Cardiac fibroblast (primary cell): ENCODE measurements around the gene PGM2L1.
A peak's percentile ranks its signal among the peaks of the same experiment; 100 is the strongest.

ENCODE experiments used
- DNase-seq, 2 donors: peaks; one replicate each; pipeline versions ENCODE4 v3.0.0 to v3.0.0-alpha.2; 2010; ENCODE audit warnings: low read depth in 2 of 2
- H3K4me3 ChIP-seq, 2 donors: replicated peaks in 1 of 2; 1 replicate in 1 of 2; 2 replicates in 1 of 2; pipeline ENCODE4 v1.5.1; 2011; ENCODE audit warnings: low read depth in 2 of 2, low read length in 2 of 2, mild to moderate bottlenecking in 2 of 2, moderate library complexity in 1 of 2
- CTCF ChIP-seq: IDR thresholded peaks from one replicate; pipeline ENCODE4 v1.5.1; 2011; ENCODE audit warnings: low read depth, mild to moderate bottlenecking, low read length, inconsistent platforms

PGM2L1 gene

GRCh38 chr11:74438681-74439080 lies 40.4 kb upstream of the PGM2L1 start:
- no peak overlapping the region for H3K4me3 ChIP-seq
- TF ChIP-seq CTCF, result no peak
- DNase-seq, result no peak

- no peak for TF ChIP-seq CTCF
- peak in 1 of 2 donors; percentile 44 for DNase-seq
- no peak overlapping the region for H3K4me3 ChIP-seq
These were observed 39.3 kb upstream of the PGM2L1 start for GRCh38 chr11:74437441-74438042.

- no peak overlapping the region for H3K4me3 ChIP-seq
- TF ChIP-seq CTCF, result no peak
- DNase-seq, result peak in 1 of 2 donors; percentile 44
These were observed 36.3 kb upstream of the PGM2L1 start for GRCh38 chr11:74434528-74434927.

GRCh38 chr11:74429205-74429604 lies 31.0 kb upstream of the PGM2L1 start:
- H3K4me3 ChIP-seq, result no peak overlapping the region
- DNase-seq, result no peak
- TF ChIP-seq CTCF, result no peak

- H3K4me3 ChIP-seq, result no peak overlapping the region
- TF ChIP-seq CTCF, result no peak
- peak in 1 of 2 donors; percentile 59 for DNase-seq
These were observed 29.2 kb upstream of the PGM2L1 start for GRCh38 chr11:74427384-74427886.

- H3K4me3 ChIP-seq, result no peak overlapping the region
- no peak for TF ChIP-seq CTCF
These were observed 26.9 kb upstream of the PGM2L1 start for GRCh38 chr11:74425100-74425499.

GRCh38 chr11:74418509-74418895 lies 20.3 kb upstream of the PGM2L1 start:
- TF ChIP-seq CTCF, result no peak
- peak; percentile 59 to 89 for DNase-seq

More at GRCh38 chr11:74425100-74425499, 26.9 kb upstream of the PGM2L1 start:
- DNase-seq, result no peak

More at GRCh38 chr11:74418509-74418895, 20.3 kb upstream of the PGM2L1 start:
- H3K4me3 ChIP-seq, result no peak overlapping the region
